Neutrophil (primary cell): Measurements from ENCODE around the gene PCGF3.
"Not testable (repeated sequence)": the region's sequence is repeated elsewhere in the genome, so short reads cannot be mapped to it uniquely, and the experiment has no call there.

Experiments
- H3K27ac ChIP-seq: fragments of 200-600 bp; sonication (generic); 2 replicates; pipeline ENCODE4 v1.5.1; 2016; ENCODE audit warnings: mild to moderate bottlenecking, moderate library complexity
- H3K27me3 ChIP-seq: fragments of 200-600 bp; sonication (generic); 2 replicates; pipeline ENCODE4 v1.6.0; 2016; ENCODE audit warnings: mild to moderate bottlenecking
- H3K36me3 ChIP-seq: fragments of 200-600 bp; sonication (generic); 2 replicates; pipeline ENCODE4 v1.5.1; 2017
- H3K4me1 ChIP-seq, 2 experiments: fragments of 200-600 bp in 1 of 2; sonication (generic) in 1 of 2; 1 replicate in 1 of 2; 2 replicates in 1 of 2; pipeline versions ENCODE4 v1.5.1 to v1.6.1; 2013 to 2016; ENCODE audit warnings: low read depth in 1 of 2, low read length in 1 of 2, mild to moderate bottlenecking in 1 of 2, moderate library complexity in 1 of 2; ENCODE audit not compliant: control insufficient read depth in 1 of 2, insufficient read depth in 1 of 2
- H3K4me3 ChIP-seq, 2 experiments: fragments of 200-600 bp in 1 of 2; sonication (generic) in 1 of 2; 1 replicate in 1 of 2; 2 replicates in 1 of 2; pipeline ENCODE4 v1.5.1; 2013 to 2016; ENCODE audit warnings: low read depth in 1 of 2, low read length in 1 of 2, mild to moderate bottlenecking in 1 of 2, moderate library complexity in 1 of 2
- H3K9me3 ChIP-seq: fragments of 200-600 bp; sonication (generic); 2 replicates; pipeline ENCODE4 v1.5.1; 2016
- CTCF ChIP-seq: fragments of 200-600 bp; sonication (generic); IDR thresholded peaks from 2 replicates; pipeline ENCODE4 v1.5.1; 2016; ENCODE audit warnings: antibody characterized with exemption

The PCGF3 gene

DNA sequence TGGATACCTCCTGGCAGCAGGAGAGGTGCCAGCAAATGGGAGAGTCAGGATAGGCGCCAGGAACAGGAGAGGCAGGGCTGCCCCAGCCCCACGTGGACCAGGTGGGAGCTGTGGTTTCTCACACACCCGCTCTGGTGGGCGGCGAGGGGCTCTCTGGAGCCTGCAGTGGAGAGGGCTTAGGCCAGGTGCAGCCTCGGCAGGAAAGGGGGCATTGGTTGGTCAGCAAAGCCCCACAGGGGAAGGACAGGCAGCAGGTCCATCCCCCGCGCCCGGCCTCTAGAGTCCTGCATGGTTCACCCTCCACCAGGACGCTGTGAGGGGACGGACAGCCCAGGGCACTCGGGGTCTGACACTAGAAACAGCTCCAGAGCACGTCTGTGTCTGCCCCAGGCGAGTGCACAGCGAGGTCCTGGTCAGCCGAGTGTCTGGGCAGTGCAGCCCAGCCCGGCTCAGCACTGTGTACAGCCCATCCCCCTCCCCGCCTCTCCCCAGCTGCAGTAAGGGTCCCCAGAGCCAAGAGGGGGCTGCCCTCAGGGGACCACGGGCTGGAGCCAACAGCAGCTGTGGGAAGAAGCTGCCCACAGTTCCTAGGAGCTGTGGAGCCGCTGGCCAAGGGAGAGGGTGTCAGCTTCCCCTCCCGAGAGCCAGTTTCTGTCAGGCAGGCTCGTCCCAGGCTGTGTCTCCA, 39.7 kb upstream of the PCGF3 start:
- H3K9me3 ChIP-seq: no peaks in the 10 kb centered on the region
- H3K27me3 ChIP-seq: no peaks in the 10 kb centered on the region
- H3K4me3 ChIP-seq: no peak overlapping the region
- H3K36me3 ChIP-seq: peaks cover 6% of the 10 kb centered on the region
- H3K4me1 ChIP-seq: peaks cover 4 to 10% of the 10 kb centered on the region in 2 experiments
- TF ChIP-seq CTCF: no peak
- H3K27ac ChIP-seq: no peak overlapping the region

DNA sequence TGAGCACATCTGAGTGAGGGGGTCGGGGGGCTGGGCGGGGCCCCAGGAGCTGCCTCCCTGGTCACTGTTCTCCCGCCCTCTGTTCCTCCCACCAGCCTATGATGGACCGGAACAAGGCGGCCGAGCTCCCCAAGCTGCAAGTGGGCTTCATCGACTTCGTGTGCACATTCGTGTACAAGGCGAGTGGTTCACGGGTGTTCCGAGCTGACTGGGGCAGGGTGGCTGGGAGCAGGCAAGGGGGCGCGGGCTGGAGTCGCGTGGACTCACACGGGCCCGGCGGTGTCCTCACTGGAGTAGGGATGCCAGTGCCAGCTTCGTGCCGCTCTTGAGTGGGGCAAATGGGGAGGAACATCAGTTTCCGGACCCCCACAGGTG, 39.2 kb upstream of the PCGF3 start:
- Histone ChIP-seq H3K4me1 (peaks cover 4 to 10% of the 10 kb centered on the region in 2 experiments), H3K27ac (no peak overlapping the region), H3K9me3 (no peaks in the 10 kb centered on the region), H3K27me3 (no peaks in the 10 kb centered on the region), H3K4me3 (no peak overlapping the region), H3K36me3 (peaks cover 11% of the 10 kb centered on the region)
- no peak for TF ChIP-seq CTCF

DNA sequence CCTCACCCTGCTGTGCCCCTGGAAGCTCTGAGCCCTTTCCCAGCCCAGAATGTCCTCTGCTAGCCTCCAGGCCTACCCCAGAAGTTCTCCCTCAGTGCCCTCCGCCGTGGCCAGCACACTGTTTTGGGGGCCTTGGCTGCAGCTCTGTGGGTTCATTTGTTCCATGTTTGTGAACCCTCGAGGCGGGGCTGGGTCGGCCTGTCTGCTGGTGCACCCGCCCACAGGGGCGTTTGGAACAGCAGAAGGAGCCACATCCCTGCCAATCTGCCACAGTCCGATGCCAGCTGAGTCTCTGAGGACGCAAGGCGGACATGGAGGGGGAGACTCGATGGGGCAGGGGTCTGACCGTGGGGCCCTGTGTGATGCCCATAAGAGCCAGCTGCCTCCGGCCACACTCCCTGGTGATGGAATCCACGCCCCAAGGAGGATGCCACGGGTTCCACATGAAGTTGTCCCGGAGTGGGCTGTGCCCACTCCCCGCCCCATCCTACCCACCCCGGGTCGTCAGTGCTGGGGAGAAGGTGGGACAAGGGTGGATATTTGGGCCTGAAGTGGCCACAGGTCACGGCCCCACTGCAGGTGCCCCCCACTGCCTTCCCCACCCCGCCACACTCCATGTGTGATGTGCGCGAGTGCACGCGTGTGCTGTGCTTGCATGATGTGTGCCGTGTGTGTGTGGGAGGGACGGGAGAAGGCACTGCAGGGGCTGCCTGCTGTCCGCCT, 38.6 kb upstream of the PCGF3 start:
- Histone ChIP-seq H3K9me3 (no peaks in the 10 kb centered on the region), H3K4me3 (no peak overlapping the region), H3K36me3 (peaks cover 17% of the 10 kb centered on the region), H3K27ac (no peak overlapping the region), H3K27me3 (no peaks in the 10 kb centered on the region), H3K4me1 (peaks cover 4 to 10% of the 10 kb centered on the region in 2 experiments)
- no peak for TF ChIP-seq CTCF

GRCh38 chr4:667545-667925, 38.1 kb upstream of the PCGF3 start:
- no peaks in the 10 kb centered on the region for H3K27me3 ChIP-seq
- no peaks in the 10 kb centered on the region for H3K9me3 ChIP-seq
- no peak overlapping the region for H3K4me3 ChIP-seq
- H3K4me1 ChIP-seq: peaks cover 4 to 10% of the 10 kb centered on the region in 2 experiments
- H3K27ac ChIP-seq: no peak overlapping the region
- TF ChIP-seq CTCF: no peak
- H3K36me3 ChIP-seq: peaks cover 20% of the 10 kb centered on the region

DNA sequence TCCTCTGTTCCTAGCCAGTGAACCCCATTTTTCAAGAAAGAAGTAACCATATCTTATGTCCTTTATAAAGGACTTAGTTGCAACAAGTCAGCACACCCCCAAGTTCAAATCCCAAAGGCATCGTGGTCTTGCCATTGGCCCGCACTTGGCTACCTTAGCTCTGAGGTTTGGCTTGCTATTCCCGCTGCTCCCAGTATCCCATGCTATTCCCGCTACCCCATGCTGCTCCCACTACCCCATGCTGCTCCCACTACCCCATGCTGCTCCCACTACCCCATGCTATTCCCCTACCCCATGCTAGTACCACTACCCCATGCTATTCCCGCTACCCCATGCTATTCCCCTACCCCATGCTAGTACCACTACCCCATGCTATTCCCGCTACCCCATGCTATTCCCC, 37.4 kb upstream of the PCGF3 start:
- not testable (repeated sequence) for H3K9me3 ChIP-seq, H3K27ac ChIP-seq, H3K27me3 ChIP-seq, H3K4me3 ChIP-seq
- Histone ChIP-seq H3K4me1 (peaks cover 4 to 10% of the 10 kb centered on the region in 2 experiments), H3K36me3 (peaks cover 20% of the 10 kb centered on the region)

- H3K4me3 ChIP-seq, H3K27ac ChIP-seq, H3K9me3 ChIP-seq, H3K27me3 ChIP-seq: not testable (repeated sequence)
- Histone ChIP-seq H3K4me1 (peaks cover 10 to 12% of the 10 kb centered on the region in 2 experiments), H3K36me3 (peaks cover 20% of the 10 kb centered on the region)
Observed at GRCh38 chr4:669806-670559, 35.6 kb upstream of the PCGF3 start.
